ENCODE data around the gene ADIRF. TPM values are rescaled to one million over a fixed set of nuclear protein-coding genes. Genes with fewer than 3 reads are reported as not detected.
A peak's percentile ranks its signal among the peaks of the same experiment; 100 is the strongest.

ADIRF gene
- total RNA-seq, 6 experiments from 2014 or later, result 68.5 to 169 (median 145) TPM

GRCh38 chr10:86965986-86966654 lies 2.2 kb upstream of the ADIRF start:
- H3K36me3 Mint-ChIP-seq (ENCODE audit: low read depth), result no peaks in the 10 kb centered on the region
- peak overlapping the region; percentile 56; the same call in 1 of the 2 replicates for H3K4me3 Mint-ChIP-seq
- peaks cover 55% of the 10 kb centered on the region for H3K4me1 Mint-ChIP-seq (ENCODE audit: low read depth)
- peak overlapping the region; percentile 88 for H3K27ac Mint-ChIP-seq
- TF ChIP-seq, protein P1, sequence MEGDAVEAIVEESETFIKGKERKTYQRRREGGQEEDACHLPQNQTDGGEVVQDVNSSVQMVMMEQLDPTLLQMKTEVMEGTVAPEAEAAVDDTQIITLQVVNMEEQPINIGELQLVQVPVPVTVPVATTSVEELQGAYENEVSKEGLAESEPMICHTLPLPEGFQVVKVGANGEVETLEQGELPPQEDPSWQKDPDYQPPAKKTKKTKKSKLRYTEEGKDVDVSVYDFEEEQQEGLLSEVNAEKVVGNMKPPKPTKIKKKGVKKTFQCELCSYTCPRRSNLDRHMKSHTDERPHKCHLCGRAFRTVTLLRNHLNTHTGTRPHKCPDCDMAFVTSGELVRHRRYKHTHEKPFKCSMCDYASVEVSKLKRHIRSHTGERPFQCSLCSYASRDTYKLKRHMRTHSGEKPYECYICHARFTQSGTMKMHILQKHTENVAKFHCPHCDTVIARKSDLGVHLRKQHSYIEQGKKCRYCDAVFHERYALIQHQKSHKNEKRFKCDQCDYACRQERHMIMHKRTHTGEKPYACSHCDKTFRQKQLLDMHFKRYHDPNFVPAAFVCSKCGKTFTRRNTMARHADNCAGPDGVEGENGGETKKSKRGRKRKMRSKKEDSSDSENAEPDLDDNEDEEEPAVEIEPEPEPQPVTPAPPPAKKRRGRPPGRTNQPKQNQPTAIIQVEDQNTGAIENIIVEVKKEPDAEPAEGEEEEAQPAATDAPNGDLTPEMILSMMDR (IDR thresholded peaks at IDR 0.05), result no peak
- DNase-seq, result no peak
- no peaks in the 10 kb centered on the region for H3K9me3 Mint-ChIP-seq
- H3K27me3 Mint-ChIP-seq (ENCODE audit: insufficient read depth), result peaks cover 4% of the 10 kb centered on the region

DNA sequence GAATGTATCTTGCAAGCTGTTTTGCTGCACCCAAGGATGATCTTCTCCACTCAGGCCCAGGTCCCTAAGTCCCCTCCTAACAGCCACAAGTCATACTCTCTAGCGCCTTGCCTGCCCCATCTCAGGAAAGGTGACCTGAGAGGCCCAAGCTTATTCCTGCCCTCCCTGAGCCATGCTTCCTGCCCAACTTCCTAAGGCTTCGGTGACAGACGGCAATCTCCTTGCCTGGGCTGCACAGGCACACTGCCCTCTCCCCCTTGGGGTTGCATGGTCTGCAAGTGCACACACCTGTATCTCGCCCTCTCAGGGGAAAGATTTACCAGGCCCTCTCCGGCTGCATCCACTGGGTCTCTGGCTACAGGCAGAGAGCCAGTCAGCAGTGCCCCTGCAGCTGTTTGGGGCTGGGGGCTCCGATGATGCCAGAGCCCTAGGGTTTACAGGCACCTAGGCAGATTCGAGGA lies 771 bp upstream of the ADIRF start:
- H3K27me3 Mint-ChIP-seq (ENCODE audit: insufficient read depth), result peaks cover 12% of the 10 kb centered on the region
- DNase-seq, result no peak
- TF ChIP-seq, protein P1 (IDR thresholded peaks at IDR 0.05), result no peak
- H3K4me3 Mint-ChIP-seq, result peak overlapping the region; percentile 90
- H3K36me3 Mint-ChIP-seq (ENCODE audit: low read depth), result peaks cover 6% of the 10 kb centered on the region
- peaks cover 58% of the 10 kb centered on the region for H3K4me1 Mint-ChIP-seq (ENCODE audit: low read depth)
- no peak overlapping the region; the same call in 1 of the 2 replicates for H3K27ac Mint-ChIP-seq
- H3K9me3 Mint-ChIP-seq, result no peaks in the 10 kb centered on the region

- H3K4me3 Mint-ChIP-seq, result peak overlapping the region; percentile 90
- no peak for DNase-seq
- H3K27ac Mint-ChIP-seq, result peak overlapping the region; percentile 100
Observed at GRCh38 chr10:86968994-86969355, 693 bp downstream of the ADIRF start.

GRCh38 chr10:86969421-86970041 lies 1.2 kb downstream of the ADIRF start:
- Mint-ChIP-seq H3K4me3 (peak overlapping the region; percentile 90), H3K9me3 (no peaks in the 10 kb centered on the region), H3K4me1 (ENCODE audit: low read depth) (peaks cover 62% of the 10 kb centered on the region), H3K27me3 (ENCODE audit: insufficient read depth) (peaks cover 9% of the 10 kb centered on the region; the same call in 1 of the 2 replicates), H3K27ac (peak overlapping the region; percentile 100), H3K36me3 (ENCODE audit: low read depth) (peaks cover 13% of the 10 kb centered on the region)
- peak; percentile 48 for DNase-seq
- TF ChIP-seq, protein P1 (IDR thresholded peaks at IDR 0.05), result no peak

More at GRCh38 chr10:86968994-86969355, 693 bp downstream of the ADIRF start:
- TF ChIP-seq, protein P1 (IDR thresholded peaks at IDR 0.05), result no peak
- Mint-ChIP-seq H3K27me3 (ENCODE audit: insufficient read depth) (peaks cover 9% of the 10 kb centered on the region; the same call in 1 of the 2 replicates), H3K4me1 (ENCODE audit: low read depth) (peaks cover 62% of the 10 kb centered on the region), H3K9me3 (no peaks in the 10 kb centered on the region), H3K36me3 (ENCODE audit: low read depth) (peaks cover 13% of the 10 kb centered on the region)

- Mint-ChIP-seq H3K27me3 (ENCODE audit: insufficient read depth) (peaks cover 9% of the 10 kb centered on the region; the same call in 1 of the 2 replicates), H3K27ac (peak overlapping the region; percentile 100), H3K4me3 (peak overlapping the region; percentile 90), H3K9me3 (no peaks in the 10 kb centered on the region), H3K36me3 (ENCODE audit: low read depth) (peaks cover 13% of the 10 kb centered on the region), H3K4me1 (ENCODE audit: low read depth) (peaks cover 62% of the 10 kb centered on the region)
- DNase-seq, result peak; percentile 70
- TF ChIP-seq, protein P1 (IDR thresholded peaks at IDR 0.05), result no peak
Observed at GRCh38 chr10:86970162-86970981, 2.1 kb downstream of the ADIRF start.
